Right ventricle myocardium superior (tissue), 1 donor: ENCODE results near the gene SDHB. TPM values are rescaled to one million over a fixed set of nuclear protein-coding genes. Genes with fewer than 3 reads are reported as not detected.

Source experiments
- ATAC-seq: fragments of 200-7000 bp; cut with Tn5 transposase; one replicate; pipeline ENCODE4 v1.9.1; 2020; ENCODE audit warnings: mild to moderate bottlenecking; ENCODE audit not compliant: poor library complexity
- DNase-seq: peaks from one replicate; pipeline ENCODE4 v3.0.0-alpha.2; 2020
- intact Hi-C: fragments of 100-400 bp; cut with DNase I; formaldehyde crosslinking; loops from one replicate; pipeline ENCODE4 v1.11.2; 2022
- total RNA-seq: library from RNA; stranded (reverse); fragmentation: NEBNext Ultra II Directional; extraction: Animal tissue kit (Norgen Biotek cat#: 25700); gene quantifications from one replicate; pipeline ENCODE4 v1.2.1, GENCODE V29; 2021
- donor health status: DM: no; HTN: yes; CAD: no; lungs with severe emphysema.

The SDHB gene
- total RNA-seq, 1 donor from 2014 or later, result 409 TPM

DNA sequence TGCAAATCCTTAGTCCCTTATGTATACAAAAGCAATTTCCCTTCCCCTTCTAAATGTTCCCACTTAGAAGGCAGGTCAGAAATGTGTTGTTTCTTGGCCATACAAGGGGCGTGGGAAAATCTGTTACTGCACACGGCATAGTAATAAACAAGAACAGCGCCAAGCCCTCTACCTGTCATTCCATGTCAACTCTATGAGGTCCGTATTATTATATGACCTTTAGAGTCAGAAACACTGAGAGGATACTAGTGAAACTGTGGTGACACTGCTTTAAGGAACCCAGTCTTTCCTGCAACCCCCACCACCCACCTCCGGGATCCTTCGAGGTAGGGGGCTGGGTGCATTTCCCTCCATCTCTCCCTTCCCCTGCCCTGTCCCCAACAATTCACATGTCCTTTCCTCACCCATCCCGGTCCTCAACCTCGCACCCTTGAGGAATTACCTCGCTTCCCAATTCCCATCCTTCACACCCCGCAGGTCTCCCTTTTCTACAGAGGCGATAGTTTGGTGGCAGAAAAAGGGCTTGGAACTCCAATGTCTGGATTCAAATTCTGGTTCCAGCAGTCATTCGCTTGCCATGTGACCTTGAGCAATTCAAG, 647 bp downstream of the SDHB start:
- DNase-seq, result no peak
- intact Hi-C loops, result no loop called here
- no peak for ATAC-seq

DNA sequence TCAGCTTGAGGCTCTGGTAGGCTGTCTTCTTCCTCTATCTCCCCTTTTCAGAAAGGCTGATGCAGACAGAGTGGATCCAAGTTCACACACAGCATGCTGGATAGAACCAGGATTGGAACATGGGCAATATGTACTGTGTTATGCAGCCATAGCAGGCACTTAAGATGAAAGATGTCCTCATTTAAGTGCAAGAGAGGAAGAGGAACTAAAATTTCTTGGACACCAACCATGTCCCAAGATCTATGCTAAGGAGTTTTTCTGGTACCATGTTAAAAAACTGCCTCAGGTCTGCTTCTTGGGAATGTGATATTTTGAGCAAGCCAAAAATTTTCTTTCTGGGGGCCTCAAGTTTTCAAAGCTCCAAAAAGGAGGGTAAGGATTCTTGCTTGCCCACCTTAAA, 1.2 kb downstream of the SDHB start:
- intact Hi-C loops, result no loop called here
- no peak for ATAC-seq
- no peak for DNase-seq

DNA sequence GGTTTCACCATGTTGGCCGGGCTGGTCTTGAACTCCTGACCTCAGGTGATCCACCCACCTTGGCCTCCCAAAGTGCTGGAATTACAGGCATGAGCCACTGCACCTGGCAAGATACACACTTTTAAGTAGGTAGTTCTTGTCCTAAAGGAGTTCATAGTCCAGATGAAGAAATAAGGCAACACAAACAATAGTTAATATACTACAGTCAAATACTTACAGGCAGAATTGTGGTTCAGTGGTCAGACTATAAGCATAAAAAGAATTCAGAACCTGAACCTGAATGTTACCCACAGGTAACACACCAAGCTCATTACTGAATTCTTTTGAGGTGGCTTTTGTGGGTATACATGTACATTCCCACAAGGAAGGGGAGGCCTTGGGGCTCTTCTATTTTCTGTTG, 1.8 kb downstream of the SDHB start:
- ATAC-seq, result no peak
- intact Hi-C loops, result no loop called here
- DNase-seq, result no peak

DNA sequence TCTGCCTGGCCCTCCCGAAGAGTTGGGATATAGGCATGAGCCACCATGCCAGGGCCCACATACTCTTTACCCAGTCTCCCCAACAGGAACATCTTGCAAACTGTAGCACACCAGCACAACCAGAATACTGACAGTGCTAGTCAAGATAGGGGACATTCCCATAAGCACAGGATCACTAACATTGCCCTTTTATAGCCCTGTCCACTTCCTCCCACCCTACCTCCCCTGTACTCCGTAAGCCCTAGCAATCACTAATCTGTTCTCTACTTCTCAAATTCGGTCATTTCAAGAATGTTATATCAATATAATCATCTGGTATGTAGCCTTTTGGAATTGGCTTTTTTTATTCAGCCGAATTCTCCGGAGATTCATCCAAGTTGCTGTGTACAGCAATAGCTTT, 5.9 kb downstream of the SDHB start:
- DNase-seq (no peak), ATAC-seq (no peak)
- intact Hi-C loops, result loop anchor here (5.0 kb wide), 1 partner anchor 86 kb away; no protein-coding TSS in a partner anchor

DNA sequence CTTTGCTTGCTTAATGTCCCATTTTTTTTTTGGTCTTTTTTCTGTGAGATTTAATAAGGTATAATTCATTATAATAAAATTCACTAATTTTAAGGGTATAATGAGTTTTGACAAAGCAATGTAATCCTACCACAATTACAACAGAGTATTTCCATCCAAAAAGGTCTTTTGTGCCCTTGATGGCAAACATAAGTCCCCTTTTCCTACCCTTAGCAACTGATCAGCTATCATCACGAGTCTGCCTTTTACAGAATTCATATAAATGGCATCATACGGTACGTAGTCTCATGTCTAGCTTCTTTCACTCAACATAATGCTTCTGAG, 7.5 kb downstream of the SDHB start:
- no peak for ATAC-seq
- intact Hi-C loops, result loop anchor here (5.0 kb wide), 1 partner anchor 84 kb away; no protein-coding TSS in a partner anchor
- no peak for DNase-seq

DNA sequence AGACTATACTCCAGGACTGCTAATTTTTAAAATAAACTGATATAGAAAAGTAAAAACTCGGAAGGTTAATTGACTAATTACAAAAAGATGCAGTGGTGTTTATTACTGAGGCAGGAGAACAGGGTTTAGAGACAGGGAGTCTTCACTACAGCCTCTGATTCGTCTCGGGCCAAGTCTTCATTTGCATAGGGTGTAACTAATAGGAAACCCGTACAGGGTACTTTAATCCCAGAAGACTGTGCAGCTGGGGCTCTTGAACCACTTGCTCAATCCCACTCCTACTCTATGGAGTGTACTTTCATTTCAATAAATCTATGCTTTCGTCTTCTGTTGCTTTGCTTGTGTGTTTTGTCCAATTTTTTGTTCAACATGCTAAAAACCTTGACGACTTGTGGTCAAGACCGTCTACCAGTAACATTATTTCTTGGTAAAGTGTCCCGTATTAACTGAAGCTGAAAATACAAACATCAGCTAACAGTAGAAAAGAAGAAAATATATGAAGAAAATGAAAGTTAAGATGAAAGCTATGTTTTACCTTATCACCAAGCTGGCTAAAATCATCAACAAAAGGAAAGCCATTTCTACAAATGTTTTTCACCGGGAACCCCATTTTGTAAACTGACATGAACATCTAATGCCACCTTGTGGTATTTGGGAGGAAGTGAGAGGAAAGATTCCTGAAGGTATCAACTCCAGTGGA, 8.0 kb downstream of the SDHB start:
- DNase-seq, result no peak
- peak; percentile 67 for ATAC-seq
- intact Hi-C loops, result loop anchor here (5.0 kb wide), 1 partner anchor 83 kb away; no protein-coding TSS in a partner anchor

DNA sequence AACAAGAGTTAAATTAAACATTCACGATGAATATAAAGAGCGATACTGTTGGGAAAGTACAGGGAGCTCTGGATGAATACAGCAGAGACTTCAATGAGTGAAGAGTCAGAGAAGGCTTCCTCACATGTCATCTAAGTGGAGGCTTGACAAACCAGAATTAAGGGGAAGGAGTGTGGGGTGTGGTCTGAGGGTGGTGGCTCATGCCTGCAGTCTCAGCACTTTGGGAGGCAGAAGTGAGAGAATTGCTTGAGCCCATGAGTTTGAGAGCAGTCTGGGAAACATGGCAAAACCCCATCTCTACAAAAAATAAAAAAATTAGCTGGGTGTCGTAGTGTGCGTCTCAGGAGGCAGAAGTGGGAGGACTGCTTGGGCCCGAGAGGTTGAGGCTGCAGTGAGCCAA, 8.7 kb downstream of the SDHB start:
- DNase-seq (no peak), ATAC-seq (peak; percentile 66)
- intact Hi-C loops, result loop anchor here (5.0 kb wide), 1 partner anchor 83 kb away; no protein-coding TSS in a partner anchor

DNA sequence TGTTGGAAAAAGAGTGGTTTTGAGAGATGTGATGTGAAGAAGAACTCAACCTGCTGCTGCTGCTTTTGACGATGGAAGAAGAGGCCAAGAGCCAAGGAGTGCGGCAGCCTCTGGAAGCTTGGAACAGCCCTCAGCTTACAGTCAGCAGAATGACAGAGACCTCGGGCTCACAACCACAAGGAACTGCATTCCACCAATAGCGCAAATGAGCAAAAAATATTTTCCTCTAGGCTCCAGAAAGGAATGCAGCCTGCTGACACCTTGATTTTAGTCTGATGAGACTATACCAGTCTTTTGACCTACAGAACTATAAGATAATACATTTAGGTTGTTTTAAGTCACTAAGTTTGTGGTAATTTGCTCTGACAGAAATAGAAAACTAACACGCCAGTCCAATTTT, 10.2 kb downstream of the SDHB start:
- intact Hi-C loops, result no loop called here
- ATAC-seq (no peak), DNase-seq (no peak)

DNA sequence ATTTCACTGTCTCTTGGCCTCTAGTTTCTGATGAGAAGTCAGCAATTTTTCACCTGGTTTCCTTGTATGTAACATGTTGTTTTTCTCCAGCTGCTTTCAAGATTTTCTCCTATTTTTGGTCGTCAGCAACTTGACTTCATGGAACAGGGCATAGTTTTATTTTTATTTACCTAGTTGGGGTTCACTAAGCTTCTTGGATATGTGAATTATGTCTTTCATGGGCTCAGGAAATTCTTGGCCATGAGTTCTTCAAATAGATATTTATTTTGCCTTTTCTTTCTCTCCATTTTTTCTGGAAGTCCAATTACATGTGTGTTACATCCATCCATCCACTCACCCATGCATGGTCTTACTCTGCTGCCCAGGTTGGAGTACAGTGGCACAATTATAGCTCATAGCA, 13.7 kb downstream of the SDHB start:
- no peak for DNase-seq
- ATAC-seq, result no peak

DNA sequence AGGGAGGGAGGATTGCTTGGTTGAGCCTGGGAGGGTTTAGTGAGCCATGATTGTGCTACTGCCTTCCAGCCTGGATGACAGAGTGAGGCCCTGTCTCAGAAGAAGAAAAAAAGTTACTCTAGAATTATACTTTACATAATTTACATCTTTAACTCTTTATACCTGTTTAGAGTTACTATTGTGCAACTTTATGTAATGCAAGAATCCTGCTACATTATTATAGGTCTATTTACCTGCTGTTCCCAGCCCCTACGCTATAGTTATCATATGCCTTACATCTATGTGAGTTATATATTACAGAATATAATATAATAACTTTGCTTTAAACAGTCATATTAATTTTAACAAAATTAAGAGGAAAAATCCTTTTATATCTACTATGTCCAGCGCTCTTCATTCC, 14.3 kb downstream of the SDHB start:
- DNase-seq, result no peak
- intact Hi-C loops, result no loop called here
- ATAC-seq, result no peak

More for the DNA sequence above, 13.7 kb downstream of the SDHB start:
- intact Hi-C loops, result no loop called here

DNA sequence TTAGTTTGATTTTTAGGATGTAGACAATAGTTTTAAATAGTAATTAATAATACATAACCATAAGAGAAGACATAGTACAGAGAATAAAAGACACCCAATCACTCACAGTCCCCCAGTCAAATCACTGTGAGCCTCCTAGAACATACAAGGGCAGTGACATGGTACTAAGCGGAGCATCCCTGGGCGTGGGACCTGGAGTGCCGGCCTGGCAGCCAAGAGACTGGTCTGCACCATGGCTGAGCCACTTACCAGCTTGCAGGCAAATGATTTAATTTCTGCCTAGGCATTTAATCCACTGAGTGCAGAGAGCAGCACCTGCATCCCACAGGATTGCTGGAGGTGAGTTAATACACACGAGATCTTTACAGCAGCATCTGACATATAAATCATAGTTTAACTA, 20.4 kb downstream of the SDHB start:
- intact Hi-C loops, result no loop called here
- no peak for DNase-seq
- no peak for ATAC-seq

DNA sequence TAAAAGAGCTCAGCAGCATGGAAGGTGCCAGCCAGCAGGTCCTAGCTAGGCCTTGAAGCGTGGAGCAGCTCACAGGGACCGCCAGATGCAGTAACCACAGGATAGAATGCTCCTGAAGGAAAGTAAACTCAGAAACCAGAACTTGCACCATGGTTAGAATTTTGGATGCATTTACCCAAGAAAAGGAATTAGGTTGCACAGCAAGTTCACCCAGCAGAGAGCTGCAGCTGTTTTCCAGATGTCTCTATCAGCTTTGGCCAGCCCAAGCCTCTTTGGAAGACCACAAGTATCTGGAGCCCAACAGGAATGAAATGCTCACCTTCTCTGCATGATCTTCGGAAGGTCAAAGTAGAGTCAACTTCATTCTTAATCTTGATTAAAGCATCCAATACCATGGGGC, 21.1 kb downstream of the SDHB start:
- ATAC-seq, result no peak
- intact Hi-C loops, result no loop called here

DNA sequence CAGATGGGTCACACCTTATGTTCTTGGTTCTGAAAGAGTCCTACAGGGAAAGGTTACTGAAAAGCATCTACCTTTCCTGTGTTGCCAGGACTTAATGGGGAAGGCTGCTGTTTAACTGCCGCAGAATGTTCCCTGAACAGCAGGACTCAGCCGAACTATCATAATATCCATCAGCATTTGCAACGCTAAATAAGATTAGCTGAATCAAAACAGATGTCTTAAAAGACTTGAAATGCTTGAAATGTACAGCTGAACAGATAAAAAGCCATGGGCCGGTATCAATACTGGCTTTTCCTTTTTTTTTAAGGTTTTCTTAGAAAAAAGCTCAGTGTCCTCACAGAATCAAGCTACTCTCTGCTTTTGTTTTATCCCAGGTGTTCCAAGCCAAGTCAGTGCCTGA, 22.4 kb downstream of the SDHB start:
- intact Hi-C loops, result no loop called here
- no peak for DNase-seq
- ATAC-seq, result no peak

More for the DNA sequence above, 21.1 kb downstream of the SDHB start:
- no peak for DNase-seq

DNA sequence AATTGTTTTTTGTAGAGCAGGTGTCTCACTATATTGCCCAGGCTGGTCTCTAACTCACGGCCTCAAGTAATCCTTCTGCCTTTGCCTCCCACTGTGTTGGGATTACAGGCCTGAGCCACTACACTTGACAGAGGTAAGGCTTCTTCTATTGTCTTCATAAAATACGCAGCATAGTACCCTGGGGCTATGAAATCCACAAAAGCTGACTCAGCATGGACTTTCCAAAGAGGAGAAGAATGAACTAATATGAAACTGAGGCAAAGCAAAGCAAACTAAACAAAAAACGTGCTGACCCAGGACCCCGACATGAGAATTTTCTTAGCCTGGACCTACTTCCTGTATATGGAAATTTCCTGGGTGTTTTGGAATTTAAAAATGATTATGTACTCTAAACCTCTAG, 23.6 kb downstream of the SDHB start:
- DNase-seq (no peak), ATAC-seq (no peak)
- intact Hi-C loops, result no loop called here

DNA sequence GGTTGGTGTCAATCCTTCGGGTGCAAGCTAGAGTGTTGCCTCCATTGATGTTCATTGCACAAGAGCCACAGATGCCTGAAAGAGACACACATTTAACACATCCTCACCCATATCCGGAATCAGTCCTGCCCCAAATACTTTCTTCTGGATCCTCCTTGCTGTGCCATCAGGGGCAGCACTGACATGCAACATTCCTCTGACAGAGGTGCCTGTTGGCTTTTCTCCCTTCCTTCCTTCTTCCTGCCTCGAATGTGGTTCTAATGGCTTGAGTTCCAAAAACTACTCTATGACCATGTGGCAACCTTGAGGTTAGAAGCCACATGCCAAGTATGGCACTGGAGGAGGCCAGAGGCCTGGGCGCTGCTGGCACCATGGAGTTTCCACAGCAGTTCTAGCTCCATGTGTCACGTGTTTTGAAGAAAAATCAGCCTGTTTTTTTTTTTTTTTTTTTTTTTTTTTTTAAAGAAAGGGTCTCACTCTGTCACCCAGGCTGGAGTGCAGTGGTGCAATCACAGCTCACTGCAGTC, 25.1 kb downstream of the SDHB start:
- intact Hi-C loops, result no loop called here
- no peak for ATAC-seq
- no peak for DNase-seq

DNA sequence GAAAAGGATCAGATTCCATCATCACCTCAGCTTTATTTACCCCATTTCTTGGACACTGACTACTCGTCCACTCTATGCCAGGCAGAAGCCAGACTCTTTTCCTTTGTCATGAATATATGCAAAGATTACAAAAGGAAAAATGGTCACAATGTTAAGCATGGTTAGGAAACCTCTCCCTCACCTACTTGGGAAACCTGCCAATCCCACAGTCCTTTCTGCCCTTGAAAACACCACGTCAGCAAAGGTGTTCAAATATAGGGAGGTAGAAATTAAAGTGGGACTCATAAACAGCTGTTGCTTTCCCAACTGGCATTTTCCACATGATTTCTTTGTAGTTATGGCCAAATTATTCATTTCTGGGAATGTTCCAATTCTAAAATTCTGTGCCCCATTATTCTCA, 25.9 kb downstream of the SDHB start:
- intact Hi-C loops, result no loop called here
- ATAC-seq (no peak), DNase-seq (no peak)

DNA sequence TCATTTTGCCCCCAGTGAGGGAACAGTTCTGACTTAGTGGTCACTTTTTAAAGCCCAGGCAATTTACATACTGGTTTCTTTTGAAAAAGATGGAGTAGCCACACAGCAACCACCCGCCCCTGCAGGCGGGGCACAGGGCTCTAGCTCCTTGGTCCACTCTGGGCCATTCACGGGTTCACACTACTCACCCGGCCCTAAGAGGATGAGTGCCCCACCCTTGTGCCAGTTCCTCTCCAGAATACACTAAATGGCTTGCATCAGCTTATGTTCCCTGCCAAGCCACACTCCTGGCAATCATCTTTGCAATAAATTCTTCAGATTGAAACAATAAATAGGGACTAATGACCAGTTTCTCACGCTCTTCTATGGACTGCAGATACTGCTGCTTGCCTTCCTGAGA, 26.4 kb downstream of the SDHB start:
- DNase-seq, result no peak
- intact Hi-C loops, result no loop called here
- ATAC-seq, result peak; percentile 54

DNA sequence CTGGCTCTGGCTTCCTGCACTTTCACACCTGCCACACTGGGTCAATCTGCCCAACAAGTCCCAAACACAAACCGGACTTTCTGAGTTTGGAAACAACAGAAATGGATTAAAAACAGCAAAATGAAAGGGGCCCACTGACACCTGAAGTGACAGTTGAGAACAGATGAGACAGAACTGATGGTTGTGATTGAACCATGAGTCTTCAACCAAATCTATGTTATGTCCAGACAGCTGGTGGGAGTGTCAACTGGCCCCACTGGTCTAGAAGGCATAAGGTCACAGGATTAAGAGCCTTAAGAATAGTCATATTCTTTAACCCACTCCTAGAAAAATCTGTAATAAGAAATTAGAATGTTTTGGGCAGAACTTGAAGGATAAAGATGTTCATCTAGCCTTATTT, 29.1 kb downstream of the SDHB start:
- ATAC-seq (no peak), DNase-seq (no peak)
- intact Hi-C loops, result no loop called here

DNA sequence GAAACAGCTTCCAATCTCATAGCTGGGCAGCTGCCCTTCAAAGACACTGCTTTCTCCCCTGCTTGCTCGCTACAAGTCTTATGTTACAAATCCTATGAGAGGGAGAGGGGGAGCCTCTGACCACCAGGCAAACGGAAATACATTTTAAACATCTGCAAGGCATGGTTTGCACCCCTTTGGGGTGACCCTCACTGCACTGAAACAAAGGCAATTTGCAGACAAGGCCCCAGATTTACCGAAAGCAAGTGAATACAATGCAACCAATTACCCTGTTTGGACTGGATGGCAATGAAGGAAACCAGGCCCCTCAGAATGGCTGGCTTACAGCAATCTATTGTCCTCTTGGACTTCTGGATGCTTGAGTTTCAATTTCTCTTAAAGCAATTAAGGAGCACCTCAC, 30.3 kb downstream of the SDHB start:
- ATAC-seq, result no peak
- no peak for DNase-seq
- intact Hi-C loops, result no loop called here

DNA sequence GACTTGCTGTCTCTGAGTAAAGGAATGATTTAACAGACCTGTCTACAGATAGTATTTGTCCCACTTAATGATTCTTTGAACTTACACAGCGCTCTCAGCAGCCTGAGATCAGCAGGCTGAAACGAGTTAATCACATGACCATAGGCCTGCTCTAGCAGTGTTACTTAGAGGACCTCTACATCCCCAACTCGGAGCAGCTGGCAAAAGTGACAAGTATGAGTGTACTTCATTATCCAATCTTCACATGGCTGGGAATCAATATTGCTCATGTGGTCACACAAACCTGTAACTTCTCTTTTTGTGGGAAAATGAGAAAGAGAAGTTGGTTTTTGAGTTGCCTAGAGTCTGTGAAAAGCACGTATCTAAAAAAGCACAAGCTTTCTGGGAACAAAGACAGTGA, 30.7 kb downstream of the SDHB start:
- DNase-seq, result no peak
- ATAC-seq, result no peak
- intact Hi-C loops, result no loop called here

DNA sequence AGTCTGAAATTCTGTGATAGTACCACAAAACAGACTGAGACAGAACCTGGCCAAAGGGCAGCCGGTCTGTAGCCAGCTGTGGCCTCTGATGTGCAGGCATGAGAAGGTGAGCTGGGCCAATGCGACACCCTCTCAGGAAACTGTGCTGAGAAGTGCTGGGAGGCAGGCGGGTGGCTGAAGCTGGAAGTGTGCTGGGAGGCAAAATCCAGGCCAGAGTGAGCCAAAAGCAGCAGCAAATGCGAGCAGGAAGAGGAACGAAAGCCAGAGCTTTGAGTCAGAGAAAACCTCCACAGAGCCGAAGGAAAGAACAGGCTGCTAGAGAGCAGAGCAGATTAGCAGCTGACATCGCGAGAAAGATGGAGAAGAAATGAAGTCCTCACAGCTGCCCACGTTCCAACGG, 31.9 kb downstream of the SDHB start:
- DNase-seq (no peak), ATAC-seq (no peak)
- intact Hi-C loops, result no loop called here
